H9 (cell line): ENCODE results near the gene MR1. TPM values are rescaled to one million over a fixed set of nuclear protein-coding genes. Genes with fewer than 3 reads are reported as not detected.

Source experiments
- DNase-seq: peaks from one replicate; pipeline ENCODE4 v3.0.0-alpha.2; 2017
- H2AFZ ChIP-seq: one replicate; pipeline ENCODE4 v1.6.1; 2013; ENCODE audit warnings: mild to moderate bottlenecking, low read length, control low read depth, moderate library complexity
- H2AK5ac ChIP-seq: 2 replicates; pipeline ENCODE4 v1.6.1; 2013; ENCODE audit warnings: low read length, control low read depth, mixed read lengths; ENCODE audit not compliant: insufficient read length
- H2BK120ac ChIP-seq: one replicate; pipeline ENCODE4 v1.6.1; 2013; ENCODE audit warnings: low read depth, mild to moderate bottlenecking, low read length, control low read depth, inconsistent platforms; ENCODE audit not compliant: poor library complexity, severe bottlenecking
- H2BK12ac ChIP-seq: 2 replicates; pipeline ENCODE4 v1.6.1; 2013; ENCODE audit warnings: low read length, control low read depth, mixed read lengths, low read depth; ENCODE audit not compliant: insufficient read length
- H2BK15ac ChIP-seq: 2 replicates; pipeline ENCODE4 v1.6.1; 2013; ENCODE audit warnings: low read depth, low read length, control low read depth
- H2BK20ac ChIP-seq: one replicate; pipeline ENCODE4 v1.6.1; 2013; ENCODE audit warnings: low read depth, mild to moderate bottlenecking, low read length, control low read depth, inconsistent platforms; ENCODE audit not compliant: poor library complexity, severe bottlenecking
- H2BK5ac ChIP-seq: 2 replicates; pipeline ENCODE4 v1.6.1; 2013; ENCODE audit warnings: low read length, control low read depth, mixed read lengths; ENCODE audit not compliant: insufficient read length
- H3K14ac ChIP-seq: 2 replicates; pipeline ENCODE4 v1.6.1; 2013; ENCODE audit warnings: low read length, control low read depth; ENCODE audit not compliant: insufficient read depth
- H3K18ac ChIP-seq: 2 replicates; pipeline ENCODE4 v1.6.1; 2013; ENCODE audit warnings: low read depth, mild to moderate bottlenecking, mixed read lengths, low read length, control low read depth; ENCODE audit not compliant: insufficient read length
- H3K23ac ChIP-seq: 2 replicates; pipeline ENCODE4 v1.6.1; 2013; ENCODE audit warnings: low read length, control low read depth, mixed read lengths, low read depth; ENCODE audit not compliant: insufficient read length
- H3K23me2 ChIP-seq: 2 replicates; pipeline ENCODE4 v1.6.1; 2013; ENCODE audit warnings: low read depth, mild to moderate bottlenecking, mixed read lengths, low read length, control low read depth; ENCODE audit not compliant: insufficient read length, poor library complexity, severe bottlenecking
- H3K27ac ChIP-seq: 2 replicates; pipeline ENCODE4 v1.5.1; 2013; ENCODE audit warnings: low read length, control low read depth, mixed read lengths, low read depth; ENCODE audit not compliant: insufficient read length
- H3K27me3 ChIP-seq: 2 replicates; pipeline ENCODE4 v1.6.1; 2013; ENCODE audit warnings: low read length, control low read depth, inconsistent platforms; ENCODE audit not compliant: insufficient read depth
- H3K4ac ChIP-seq: 2 replicates; pipeline ENCODE4 v1.6.1; 2013; ENCODE audit warnings: low read depth, mild to moderate bottlenecking, control low read depth, inconsistent platforms, low read length, moderate library complexity
- H3K4me1 ChIP-seq: 2 replicates; pipeline ENCODE4 v1.6.1; 2013; ENCODE audit warnings: low read length, control low read depth, inconsistent platforms; ENCODE audit not compliant: insufficient read depth
- H3K4me2 ChIP-seq: 2 replicates; pipeline ENCODE4 v1.6.1; 2013; ENCODE audit warnings: low read length, control low read depth, mixed read lengths; ENCODE audit not compliant: insufficient read length, insufficient read depth
- H3K56ac ChIP-seq: 2 replicates; pipeline ENCODE4 v1.6.1; 2013; ENCODE audit warnings: low read depth, mild to moderate bottlenecking, mixed read lengths, low read length, control low read depth; ENCODE audit not compliant: insufficient read length
- H3K79me1 ChIP-seq: 2 replicates; pipeline ENCODE4 v1.6.1; 2013; ENCODE audit warnings: low read depth, mild to moderate bottlenecking, moderate library complexity, low read length, control low read depth, inconsistent platforms; ENCODE audit not compliant: insufficient read depth, poor library complexity, severe bottlenecking
- H3K79me2 ChIP-seq: 2 replicates; pipeline ENCODE4 v1.6.1; 2013; ENCODE audit warnings: low read length, control low read depth, inconsistent platforms; ENCODE audit not compliant: insufficient read depth
- H3K9ac ChIP-seq: 2 replicates; pipeline ENCODE4 v1.6.1; 2013; ENCODE audit warnings: low read length, control low read depth, mixed read lengths; ENCODE audit not compliant: insufficient read length; ENCODE audit errors: extremely low read depth
- H3K9me3 ChIP-seq: one replicate; pipeline ENCODE4 v1.6.1; 2013; ENCODE audit warnings: low read depth, low read length, inconsistent platforms; ENCODE audit not compliant: control insufficient read depth
- H3T11ph ChIP-seq: one replicate; pipeline ENCODE4 v1.6.1; 2013; ENCODE audit warnings: mild to moderate bottlenecking, low read length, control low read depth, inconsistent platforms
- H4K20me1 ChIP-seq: one replicate; pipeline ENCODE4 v1.6.1; 2013; ENCODE audit not compliant: control insufficient read depth, insufficient read length, insufficient read depth
- H4K5ac ChIP-seq: 2 replicates; pipeline ENCODE4 v1.6.1; 2013; ENCODE audit warnings: low read depth, mild to moderate bottlenecking, mixed read lengths, low read length, control low read depth; ENCODE audit not compliant: insufficient read length
- H4K8ac ChIP-seq: replicated peaks from 2 replicates; pipeline ENCODE4 v1.6.1; 2013; ENCODE audit warnings: low read length, control low read depth, mixed read lengths, low read depth; ENCODE audit not compliant: insufficient read length
- H4K91ac ChIP-seq: 2 replicates; pipeline ENCODE4 v1.6.1; 2013; ENCODE audit warnings: low read depth, mild to moderate bottlenecking, moderate library complexity, mixed read lengths, low read length, control low read depth; ENCODE audit not compliant: insufficient read length
- H3K27ac Mint-ChIP-seq, 3 experiments: 2 replicates in 2 of 3; 3 replicates in 1 of 3; pipeline ENCODE4 v1.8.0; 2020 to 2021; ENCODE audit warnings: mixed read lengths in 3 of 3, mild to moderate bottlenecking in 1 of 3, moderate library complexity in 1 of 3
- H3K27me3 Mint-ChIP-seq: 2 replicates; pipeline ENCODE4 v1.8.0; 2021; ENCODE audit warnings: low read depth, mild to moderate bottlenecking, moderate library complexity, mixed read lengths
- H3K36me3 Mint-ChIP-seq, 3 experiments: 2 replicates in 2 of 3; 3 replicates in 1 of 3; pipeline ENCODE4 v1.8.0; 2020 to 2021; ENCODE audit warnings: low read depth in 3 of 3, mixed read lengths in 3 of 3; ENCODE audit not compliant: insufficient read depth in 1 of 3
- H3K4me1 Mint-ChIP-seq, 2 experiments: 2 replicates each; pipeline ENCODE4 v1.8.0; 2020; ENCODE audit warnings: mixed read lengths in 2 of 2
- H3K4me3 Mint-ChIP-seq, 2 experiments: 2 replicates in 1 of 2; 3 replicates in 1 of 2; pipeline ENCODE4 v1.8.0; 2020 to 2021; ENCODE audit warnings: mild to moderate bottlenecking in 2 of 2, mixed read lengths in 2 of 2, moderate library complexity in 1 of 2
- H3K9me3 Mint-ChIP-seq, 2 experiments: 2 replicates in 1 of 2; 3 replicates in 1 of 2; pipeline ENCODE4 v1.8.0; 2020; ENCODE audit warnings: mild to moderate bottlenecking in 2 of 2, mixed read lengths in 2 of 2, moderate library complexity in 1 of 2
- WGBS: extraction: QIAGEN DNeasy Blood & Tissue Kit; methylation state at CpG from one replicate; pipeline ENCODE4 v1.1.7; 2013; ENCODE audit warnings: missing lambda C conversion rate, low lambda C conversion rate, mixed read lengths; ENCODE audit not compliant: insufficient read length; ENCODE audit errors: extremely low coverage; 5-methylcytosine and 5-hydroxymethylcytosine counted together
- total RNA-seq: library from RNA; stranded (reverse); gene quantifications from 2 replicates; pipeline ENCODE4 v1.2.1, GENCODE V29; 2021
- TF ChIP-seq, protein P1 (sequence below): fragments of 200-600 bp; sonication (generic); conservative IDR thresholded peaks from 3 replicates; pipeline ENCODE4 v1.8.0; 2021; ENCODE audit warnings: antibody characterized with exemption, mild to moderate bottlenecking

MR1 gene
- total RNA-seq, 1 experiment from 2014 or later = 0.02 TPM

DNA sequence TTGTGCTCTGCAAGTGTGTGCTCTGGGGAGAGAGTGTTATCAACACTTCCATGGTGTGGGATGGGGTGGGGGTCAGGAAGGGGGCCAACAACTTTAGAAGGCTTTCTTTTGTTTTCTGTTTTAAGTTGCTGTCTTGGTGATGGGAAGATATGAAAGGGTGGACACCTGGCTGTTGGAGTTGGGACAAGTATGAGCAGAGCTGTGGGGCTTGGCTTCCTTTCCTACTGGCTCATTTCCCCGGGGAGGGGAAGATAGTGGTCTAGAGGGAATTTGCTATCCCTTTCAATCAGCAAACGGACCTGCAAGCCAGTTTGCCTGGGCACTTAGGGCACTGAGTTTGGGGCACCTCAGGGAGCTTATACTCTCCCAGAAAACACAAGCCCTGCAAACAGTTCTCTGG lies 73.9 kb downstream of the MR1 start:
- Histone ChIP-seq H3K23ac (no peak overlapping the region), H3K23me2 (peaks cover 5% of the 10 kb centered on the region), H2AFZ (no peak overlapping the region), H3K14ac (no peak overlapping the region), H3K27ac (no peak overlapping the region), H2BK120ac (no peak overlapping the region), H4K20me1 (no peaks in the 10 kb centered on the region), H3K9ac (no peak overlapping the region), H4K91ac (no peak overlapping the region), H3K4me1 (peaks cover 5% of the 10 kb centered on the region; the same call in 1 of the 2 replicates), H4K5ac (no peak overlapping the region), H3K9me3 (no peaks in the 10 kb centered on the region), H3K79me2 (no peaks in the 10 kb centered on the region), H3K4me2 (no peak overlapping the region), H4K8ac (no peak overlapping the region), H3T11ph (no peak overlapping the region), H3K56ac (no peak overlapping the region), H2BK12ac (no peak overlapping the region), H3K4ac (no peak overlapping the region), H2BK15ac (no peak overlapping the region), H3K79me1 (no peaks in the 10 kb centered on the region), H2BK20ac (no peak overlapping the region), H2AK5ac (no peak overlapping the region), H2BK5ac (no peak overlapping the region), H3K18ac (no peak overlapping the region), H3K27me3 (peaks cover 21% of the 10 kb centered on the region; the same call in 1 of the 2 replicates)
- Mint-ChIP-seq H3K9me3 (no peaks in the 10 kb centered on the region; a peak in 1 of 5 replicates), H3K27me3 (peaks cover 81% of the 10 kb centered on the region), H3K4me1 (peaks cover 60 to 67% of the 10 kb centered on the region in 2 experiments), H3K36me3 (no peaks in the 10 kb centered on the region; a peak in 2 of 7 replicates), H3K27ac (no peak overlapping the region; a peak in 1 of 7 replicates), H3K4me3 (no peak overlapping the region; a peak in 1 of 5 replicates)
- WGBS = no CpG with 5 or more reads among the region's 2 CpGs
- DNase-seq = no peak
- TF ChIP-seq, protein P1, sequence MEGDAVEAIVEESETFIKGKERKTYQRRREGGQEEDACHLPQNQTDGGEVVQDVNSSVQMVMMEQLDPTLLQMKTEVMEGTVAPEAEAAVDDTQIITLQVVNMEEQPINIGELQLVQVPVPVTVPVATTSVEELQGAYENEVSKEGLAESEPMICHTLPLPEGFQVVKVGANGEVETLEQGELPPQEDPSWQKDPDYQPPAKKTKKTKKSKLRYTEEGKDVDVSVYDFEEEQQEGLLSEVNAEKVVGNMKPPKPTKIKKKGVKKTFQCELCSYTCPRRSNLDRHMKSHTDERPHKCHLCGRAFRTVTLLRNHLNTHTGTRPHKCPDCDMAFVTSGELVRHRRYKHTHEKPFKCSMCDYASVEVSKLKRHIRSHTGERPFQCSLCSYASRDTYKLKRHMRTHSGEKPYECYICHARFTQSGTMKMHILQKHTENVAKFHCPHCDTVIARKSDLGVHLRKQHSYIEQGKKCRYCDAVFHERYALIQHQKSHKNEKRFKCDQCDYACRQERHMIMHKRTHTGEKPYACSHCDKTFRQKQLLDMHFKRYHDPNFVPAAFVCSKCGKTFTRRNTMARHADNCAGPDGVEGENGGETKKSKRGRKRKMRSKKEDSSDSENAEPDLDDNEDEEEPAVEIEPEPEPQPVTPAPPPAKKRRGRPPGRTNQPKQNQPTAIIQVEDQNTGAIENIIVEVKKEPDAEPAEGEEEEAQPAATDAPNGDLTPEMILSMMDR = no peak
